GM18909 (cell line): ENCODE measurements around the gene DNAJB5.
A peak's percentile ranks its signal among the peaks of the same experiment; 100 is the strongest.
"Not testable (repeated sequence)": the region's sequence is repeated elsewhere in the genome, so short reads cannot be mapped to it uniquely, and the experiment has no call there.

Experiments
- ATAC-seq: cut with Tn5 transposase; IDR thresholded peaks from one replicate; pipeline ENCODE4 v1.9.1; 2021; ENCODE audit warnings: mild to moderate bottlenecking; ENCODE audit not compliant: unreplicated experiment, poor library complexity

Gene DNAJB5

DNA sequence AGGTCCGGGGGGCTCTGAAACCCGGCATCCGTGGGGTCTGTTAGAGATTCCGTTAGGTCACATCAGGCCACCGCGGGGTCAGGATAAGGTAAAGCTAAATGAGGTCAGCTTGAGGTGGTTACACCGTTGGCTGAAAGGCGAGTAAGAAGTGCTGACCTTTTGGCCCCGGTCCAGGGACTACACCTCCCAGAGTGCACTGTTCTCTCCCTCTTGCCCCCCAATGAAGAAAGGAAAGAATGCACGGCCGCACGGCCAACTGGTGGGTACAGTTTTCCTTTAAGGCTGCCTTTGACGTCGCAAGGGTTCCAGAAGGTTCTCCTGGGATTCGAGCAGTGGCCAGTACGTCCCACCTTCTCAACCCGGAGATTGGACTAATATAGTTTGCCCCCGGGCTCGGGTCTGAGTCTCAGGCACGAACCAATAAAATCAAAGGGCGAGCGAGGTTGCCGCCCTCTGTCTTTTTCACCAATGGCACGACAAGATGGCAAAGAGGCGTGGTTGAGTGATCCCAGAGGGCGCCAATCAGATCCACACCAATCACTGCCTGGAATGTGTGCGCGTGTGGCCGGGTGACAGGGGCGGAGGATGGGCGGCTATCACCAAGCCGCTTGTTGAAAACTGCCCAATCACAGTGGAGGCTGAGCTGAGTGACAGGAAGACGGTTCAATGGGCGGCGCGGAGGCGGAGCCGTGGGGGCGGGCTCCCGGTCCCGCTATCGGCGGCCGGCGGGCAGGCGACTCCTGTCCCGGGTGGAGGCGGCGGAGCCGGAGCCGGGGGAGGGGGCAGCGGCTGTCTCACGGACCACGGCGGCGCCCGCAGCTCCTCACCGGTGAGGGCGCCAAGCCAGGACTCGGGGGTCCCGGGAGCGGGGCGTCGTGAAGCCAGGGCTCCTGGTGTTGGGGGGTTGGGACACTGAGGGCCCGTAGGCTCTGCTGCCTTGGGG lies at the start of gene DNAJB5:
Gene DNAJB5 (plus strand): TSS at position 743 of the 943 bp plus-strand sequence. CDS start 886 bp downstream, outside the sequence.
- peak; percentile 93 for ATAC-seq

GRCh38 chr9:34939989-34940388 lies 49.6 kb upstream of the DNAJB5 start:
- not testable (repeated sequence) for ATAC-seq

GRCh38 chr9:34948451-34948850 lies 41.1 kb upstream of the DNAJB5 start:
- ATAC-seq: no peak

- no peak for ATAC-seq
Measured at GRCh38 chr9:34954225-34954624, 35.3 kb upstream of the DNAJB5 start.

- not testable (repeated sequence) for ATAC-seq
Measured at GRCh38 chr9:34956066-34956465, 33.5 kb upstream of the DNAJB5 start.

- no peak for ATAC-seq
Measured at GRCh38 chr9:34956648-34957047, 32.9 kb upstream of the DNAJB5 start.

- ATAC-seq: no peak
Measured at GRCh38 chr9:34957492-34958410, 31.8 kb upstream of the DNAJB5 start, which contains the start of gene PHF24. Gene PHF24 (plus strand): TSS chr9:34958285. CDS start chr9:34971299, 13,014 bp downstream.

DNA sequence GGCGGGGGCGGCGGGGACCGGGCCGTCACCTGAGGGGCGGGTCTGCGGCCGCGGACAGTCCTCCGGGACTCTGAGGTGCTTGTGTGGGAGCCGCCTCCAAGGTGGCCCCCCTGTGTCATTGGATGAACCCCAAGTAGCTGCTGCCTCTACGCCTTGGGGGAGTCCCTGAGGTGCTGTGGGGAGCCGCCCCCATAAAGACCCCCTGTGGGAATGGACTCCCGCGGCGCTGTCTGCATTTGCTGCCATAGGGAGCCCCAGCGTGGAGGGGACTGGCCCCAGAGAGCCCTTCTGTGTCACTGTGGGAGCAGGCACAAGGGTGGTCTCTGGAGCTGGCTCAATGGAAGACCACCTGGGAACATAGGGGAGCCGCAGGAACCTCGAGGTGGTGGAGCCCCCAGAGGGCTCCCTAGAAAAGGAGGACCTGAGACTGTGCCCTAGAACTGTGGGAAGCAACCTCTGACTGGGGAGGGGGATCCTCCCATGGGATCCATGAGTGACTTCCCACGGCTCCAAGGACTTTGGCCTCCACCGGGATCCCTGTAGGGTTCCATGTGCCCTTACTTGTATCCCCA lies 31.0 kb upstream of the DNAJB5 start:
- no peak for ATAC-seq

DNA sequence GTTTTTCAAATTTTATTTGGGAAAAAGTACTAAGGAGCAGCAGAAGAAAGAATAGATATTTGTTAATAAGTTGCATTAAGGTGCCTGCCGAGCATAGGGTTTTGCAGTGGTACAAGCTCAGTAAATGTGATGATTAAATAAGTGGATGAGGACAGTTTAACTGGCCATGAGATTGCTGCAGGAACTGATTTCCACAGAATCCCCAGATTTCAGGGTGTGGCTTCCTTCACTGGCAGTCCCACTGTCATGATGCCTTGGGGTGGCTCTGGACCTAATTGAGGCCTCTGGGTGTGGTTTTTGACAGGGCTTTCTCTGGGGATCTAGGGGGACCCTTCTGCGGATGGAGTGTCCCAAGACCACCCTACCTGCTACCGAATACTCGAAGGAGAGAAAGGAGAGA lies 30.1 kb upstream of the DNAJB5 start:
- ATAC-seq: no peak

GRCh38 chr9:34961574-34962490 lies 27.7 kb upstream of the DNAJB5 start:
- no peak for ATAC-seq

DNA sequence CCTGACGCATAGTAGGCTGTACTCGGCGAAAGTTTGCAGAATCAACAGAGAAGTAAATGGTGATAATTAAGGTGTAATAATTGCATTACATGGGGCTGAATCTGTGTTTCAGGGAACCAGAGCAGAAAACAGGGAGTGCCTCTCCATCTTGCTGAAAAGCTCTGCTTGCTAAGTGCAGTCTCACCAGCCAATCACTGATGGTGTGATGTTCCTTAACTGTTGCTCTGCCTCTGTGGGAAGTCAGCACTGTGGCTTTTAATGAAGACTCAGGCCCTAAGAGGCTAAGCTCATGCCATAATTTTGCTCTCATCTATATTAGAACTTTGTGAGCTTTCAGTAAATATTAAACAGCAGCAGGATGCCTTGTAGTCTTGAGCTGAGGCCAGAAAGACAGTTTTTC lies 27.0 kb upstream of the DNAJB5 start:
- no peak for ATAC-seq

- ATAC-seq: no peak
Measured at GRCh38 chr9:34963552-34963951, 26.0 kb upstream of the DNAJB5 start.

- no peak for ATAC-seq
Measured at GRCh38 chr9:34964458-34964857, 25.1 kb upstream of the DNAJB5 start.

DNA sequence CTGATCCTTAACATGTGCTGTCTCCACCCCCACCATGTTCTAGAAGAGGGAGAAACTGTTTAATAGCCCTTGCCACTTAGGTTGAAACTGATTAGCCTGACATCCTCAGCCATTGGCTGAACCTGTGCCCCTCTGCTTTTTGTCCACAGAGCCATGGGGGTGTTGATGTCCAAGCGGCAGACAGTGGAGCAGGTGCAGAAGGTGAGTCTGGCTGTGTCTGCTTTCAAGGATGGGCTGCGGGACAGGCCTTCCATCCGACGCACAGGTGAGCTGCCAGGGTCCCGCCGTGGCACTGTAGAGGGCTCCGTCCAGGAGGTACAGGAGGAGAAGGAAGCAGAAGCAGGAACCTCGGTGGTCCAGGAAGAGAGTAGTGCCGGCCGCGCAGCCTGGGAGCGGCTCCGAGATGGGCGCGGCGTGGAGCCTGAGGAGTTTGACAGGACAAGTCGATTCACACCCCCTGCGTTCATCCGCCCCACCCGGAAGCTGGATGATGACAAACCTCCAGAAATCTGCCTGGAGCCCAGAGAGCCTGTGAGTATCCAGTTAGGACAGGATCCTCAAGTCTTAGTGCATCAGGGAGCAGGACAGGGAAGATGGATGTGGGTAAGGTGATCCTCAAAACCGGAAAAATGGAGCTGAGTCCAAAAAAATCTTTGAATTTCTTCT lies 18.3 kb upstream of the DNAJB5 start:
- ATAC-seq: no peak

DNA sequence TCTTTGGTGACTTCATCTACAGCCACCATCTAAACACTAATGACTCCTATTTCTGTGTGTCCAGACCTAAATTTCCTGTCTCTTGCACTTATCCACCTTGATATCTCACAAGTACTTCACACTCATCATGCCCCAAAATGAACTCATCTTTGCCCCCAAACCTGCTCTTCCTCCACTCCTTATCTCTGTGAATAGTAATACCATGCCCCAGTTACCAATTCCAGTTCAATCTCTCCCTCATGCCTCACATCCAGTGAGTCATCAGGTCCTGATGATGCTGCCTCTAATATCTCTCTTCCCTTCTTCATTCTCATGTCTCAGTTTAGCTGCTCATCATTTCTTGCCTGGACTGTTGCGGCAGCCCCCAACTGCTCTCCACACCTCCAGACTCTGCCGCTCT lies 14.9 kb upstream of the DNAJB5 start:
- no peak for ATAC-seq

GRCh38 chr9:34976441-34976840 lies 13.1 kb upstream of the DNAJB5 start:
- no peak for ATAC-seq

DNA sequence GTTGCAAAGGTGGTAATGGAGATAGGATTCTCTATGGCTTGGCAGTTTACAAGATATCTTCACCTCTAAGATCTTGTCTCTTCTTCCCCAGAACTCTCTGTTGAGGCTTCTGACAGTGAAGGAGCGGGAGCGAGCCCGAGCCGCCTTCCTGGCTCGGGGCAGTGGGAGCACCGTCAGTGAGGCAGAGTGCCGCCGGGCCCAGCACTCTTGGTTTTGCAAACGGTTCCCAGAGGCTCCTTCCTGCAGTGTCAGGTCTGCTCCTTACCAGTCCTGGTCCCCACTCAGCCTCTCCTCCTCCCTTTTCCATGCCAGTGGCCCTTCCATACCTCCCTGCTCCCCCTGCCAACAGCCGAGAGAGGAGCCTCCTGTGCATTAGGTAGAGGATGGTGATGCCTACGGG lies 12.6 kb upstream of the DNAJB5 start:
- no peak for ATAC-seq

DNA sequence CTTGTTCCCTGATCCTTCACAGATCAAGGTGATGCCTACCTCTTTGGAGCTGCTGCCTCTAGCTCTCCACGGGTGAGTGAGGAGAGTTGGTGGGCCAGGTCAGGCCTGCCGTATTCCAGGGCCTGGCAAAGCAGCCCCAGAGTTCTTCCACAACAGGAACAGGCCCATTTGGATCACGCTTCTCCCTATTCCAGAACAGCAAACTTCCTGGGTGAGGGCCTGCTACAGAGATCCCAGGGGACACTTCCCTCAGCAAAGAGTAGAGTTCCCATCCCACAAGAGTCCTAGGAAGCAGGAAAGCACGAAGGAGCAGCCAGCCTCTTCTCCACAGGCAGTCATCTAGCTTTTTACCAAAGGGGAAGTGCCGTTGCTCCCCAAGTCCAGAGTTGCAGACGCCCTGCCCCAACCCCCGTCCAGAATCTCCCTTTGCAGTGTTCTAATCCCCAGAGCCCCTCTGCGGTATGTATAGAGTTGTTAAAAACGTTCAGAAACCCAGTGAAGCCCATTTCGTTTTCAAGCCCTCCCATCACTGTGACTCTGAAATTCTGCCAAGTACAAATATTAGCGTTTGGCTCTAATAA lies 9.3 kb upstream of the DNAJB5 start:
- ATAC-seq: no peak

GRCh38 chr9:34982361-34982760 lies 7.2 kb upstream of the DNAJB5 start:
- ATAC-seq: no peak
